ENCODE data around the gene LYST. TPM values are rescaled to one million over a fixed set of nuclear protein-coding genes. Genes with fewer than 3 reads are reported as not detected.

Gene LYST
- total RNA-seq, 2 donors from 2014 or later, result 21.9 to 41.7 TPM

- no peaks in the 10 kb centered on the region for H3K36me3 ChIP-seq
- H3K4me1 ChIP-seq (replicated peaks), result no peaks in the 10 kb centered on the region
- H3K4me3 ChIP-seq, result no peak overlapping the region
- intact Hi-C loops (cut with DNase I), result no loop called here
- no peak overlapping the region for H3K27ac ChIP-seq
- no peak for DNase-seq (ENCODE audit: low spot score)
- no peaks in the 10 kb centered on the region for H3K27me3 ChIP-seq (replicated peaks; ENCODE audit: insufficient read depth)
- TF ChIP-seq POLR2AphosphoS5 (IDR thresholded peaks at IDR 0.05), result no peak
- TF ChIP-seq POLR2A (IDR thresholded peaks at IDR 0.05), result no peak
- TF ChIP-seq CTCF (IDR thresholded peaks at IDR 0.05), result no peak
- no peaks in the 10 kb centered on the region for H3K9me3 ChIP-seq
- 66% methylated on average over 3 of the region's 3 CpGs for WGBS
Observed at GRCh38 chr1:235679644-235680043, 187.1 kb downstream of the LYST start.

- intact Hi-C loops (cut with DNase I), result no loop called here
- 82% methylated on average over 2 of the region's 2 CpGs for WGBS
- no peak for DNase-seq (ENCODE audit: low spot score)
- no peaks in the 10 kb centered on the region for H3K36me3 ChIP-seq
- H3K27ac ChIP-seq, result no peak overlapping the region
- no peak for TF ChIP-seq CTCF (IDR thresholded peaks at IDR 0.05)
- no peak for TF ChIP-seq POLR2AphosphoS5 (IDR thresholded peaks at IDR 0.05)
- no peak for TF ChIP-seq POLR2A (IDR thresholded peaks at IDR 0.05)
- H3K9me3 ChIP-seq, result no peaks in the 10 kb centered on the region
- no peaks in the 10 kb centered on the region for H3K4me1 ChIP-seq (replicated peaks)
- no peaks in the 10 kb centered on the region for H3K27me3 ChIP-seq (replicated peaks; ENCODE audit: insufficient read depth)
- no peak overlapping the region for H3K4me3 ChIP-seq
Observed at GRCh38 chr1:235679005-235679404, 187.7 kb downstream of the LYST start.

- no peaks in the 10 kb centered on the region for H3K36me3 ChIP-seq
- H3K9me3 ChIP-seq, result no peaks in the 10 kb centered on the region
- H3K4me1 ChIP-seq (replicated peaks), result no peaks in the 10 kb centered on the region
- H3K27me3 ChIP-seq (replicated peaks; ENCODE audit: insufficient read depth), result no peaks in the 10 kb centered on the region
- DNase-seq (ENCODE audit: low spot score), result no peak
- intact Hi-C loops (cut with DNase I), result no loop called here
- no peak for TF ChIP-seq POLR2AphosphoS5 (IDR thresholded peaks at IDR 0.05)
- no peak for TF ChIP-seq POLR2A (IDR thresholded peaks at IDR 0.05)
- TF ChIP-seq CTCF (IDR thresholded peaks at IDR 0.05), result no peak
- no peak overlapping the region for H3K27ac ChIP-seq
- 95% methylated on average over 10 of the region's 10 CpGs for WGBS
- H3K4me3 ChIP-seq, result no peak overlapping the region
Observed at GRCh38 chr1:235675152-235675890, 191.4 kb downstream of the LYST start.

GRCh38 chr1:235673981-235674380 lies 192.7 kb downstream of the LYST start:
- Histone ChIP-seq H3K27me3 (replicated peaks; ENCODE audit: insufficient read depth) (no peaks in the 10 kb centered on the region), H3K27ac (no peak overlapping the region), H3K4me1 (replicated peaks) (no peaks in the 10 kb centered on the region), H3K36me3 (no peaks in the 10 kb centered on the region), H3K9me3 (no peaks in the 10 kb centered on the region), H3K4me3 (no peak overlapping the region)
- WGBS, result 68% methylated on average over 7 of the region's 7 CpGs
- DNase-seq (ENCODE audit: low spot score), result no peak
- intact Hi-C loops (cut with DNase I), result no loop called here
- TF ChIP-seq POLR2A (IDR thresholded peaks at IDR 0.05), result no peak
- no peak for TF ChIP-seq POLR2AphosphoS5 (IDR thresholded peaks at IDR 0.05)
- TF ChIP-seq CTCF (IDR thresholded peaks at IDR 0.05), result no peak

- Histone ChIP-seq H3K4me3 (no peak overlapping the region), H3K4me1 (replicated peaks) (no peaks in the 10 kb centered on the region), H3K27ac (no peak overlapping the region), H3K36me3 (no peaks in the 10 kb centered on the region), H3K27me3 (replicated peaks; ENCODE audit: insufficient read depth) (no peaks in the 10 kb centered on the region), H3K9me3 (no peaks in the 10 kb centered on the region)
- WGBS, result 100% methylated on average over 1 of the region's 1 CpG
- no peak for TF ChIP-seq POLR2AphosphoS5 (IDR thresholded peaks at IDR 0.05)
- no peak for TF ChIP-seq CTCF (IDR thresholded peaks at IDR 0.05)
- TF ChIP-seq POLR2A (IDR thresholded peaks at IDR 0.05), result no peak
- DNase-seq (ENCODE audit: low spot score), result no peak
- intact Hi-C loops (cut with DNase I), result no loop called here
Observed at GRCh38 chr1:235671992-235672391, 194.7 kb downstream of the LYST start.

Measured in prostate gland (tissue), 2 donors.